Keratinocyte (primary cell): ENCODE results near the gene F11.
"Not testable (repeated sequence)": the region's sequence is repeated elsewhere in the genome, so short reads cannot be mapped to it uniquely, and the experiment has no call there.

Source experiments
- CTCF ChIP-seq, 3 experiments: IDR thresholded peaks in 1 of 3; conservative IDR thresholded peaks in 1 of 3; optimal IDR thresholded peaks in 1 of 3; 2 replicates in 2 of 3; 3 replicates in 1 of 3; pipeline versions ENCODE3 to v1.5.1; 2011; ENCODE audit warnings: low read length in 3 of 3, mild to moderate bottlenecking in 3 of 3, moderate library complexity in 2 of 3, control low read depth in 1 of 3, inconsistent platforms in 1 of 3; ENCODE audit not compliant: insufficient read depth in 2 of 3; ENCODE audit errors: extremely low read depth in 1 of 3
- EZH2 ChIP-seq: IDR thresholded peaks from one replicate; pipeline ENCODE4 v1.6.1; 2012; ENCODE audit warnings: inconsistent platforms, mild to moderate bottlenecking, low read length, moderate library complexity

- TF ChIP-seq EZH2; CTCF (optimal IDR thresholded peaks at IDR 0.05 in 1 of 3, IDR thresholded peaks at IDR 0.05 in 1 of 3, conservative IDR thresholded peaks at IDR 0.05 in 1 of 3; ENCODE audit: extremely low read depth in 1 of 3, insufficient read depth in 2 of 3, low read length in 3 of 3): not testable (repeated sequence)
Observed at GRCh38 chr4:186273392-186273789, 7.4 kb downstream of the F11 start.
